OCI-LY1 (cell line): ENCODE measurements around the gene MILR1.

Source experiments
- H2AFZ ChIP-seq: fragments of 200-600 bp; sonication (generic), shearing (Covaris generic); 2 replicates; pipeline ENCODE4 v1.6.0; 2014; ENCODE audit warnings: antibody characterized with exemption, mild to moderate bottlenecking, low read length
- H3F3A ChIP-seq: fragments of 200-600 bp; sonication (generic), shearing (Covaris generic); 2 replicates; pipeline ENCODE4 v1.6.0; 2014; ENCODE audit warnings: mild to moderate bottlenecking, antibody characterized with exemption, low read length, moderate library complexity; ENCODE audit not compliant: insufficient read depth
- H3K27ac ChIP-seq: fragments of 200-600 bp; sonication (generic); 2 replicates; pipeline ENCODE4 v1.5.1; 2014; ENCODE audit warnings: low read length, mixed run types, mild to moderate bottlenecking, low read depth; ENCODE audit not compliant: poor library complexity, severe bottlenecking
- H3K27me3 ChIP-seq: fragments of 200-600 bp; sonication (generic); 2 replicates; pipeline ENCODE4 v1.6.0; 2014; ENCODE audit warnings: antibody characterized with exemption, mild to moderate bottlenecking, low read length, moderate library complexity; ENCODE audit not compliant: insufficient read depth
- H3K36me3 ChIP-seq: fragments of 200-600 bp; sonication (generic); 2 replicates; pipeline ENCODE4 v1.6.1; 2014; ENCODE audit warnings: mild to moderate bottlenecking, antibody characterized with exemption, low read length, moderate library complexity, mixed read lengths; ENCODE audit not compliant: insufficient read depth
- H3K4me1 ChIP-seq: fragments of 200-600 bp; sonication (generic); 2 replicates; pipeline ENCODE4 v1.5.1; 2014; ENCODE audit warnings: mild to moderate bottlenecking, low read length, moderate library complexity; ENCODE audit not compliant: insufficient read depth, severe bottlenecking
- H3K4me2 ChIP-seq: fragments of 200-600 bp; sonication (generic), shearing (Covaris generic); 2 replicates; pipeline ENCODE4 v1.6.1; 2014; ENCODE audit warnings: low read length
- H3K4me3 ChIP-seq: fragments of 200-600 bp; sonication (generic); 2 replicates; pipeline ENCODE4 v1.5.1; 2014; ENCODE audit warnings: low read length, low read depth, mild to moderate bottlenecking, mixed read lengths; ENCODE audit not compliant: poor library complexity, severe bottlenecking
- H3K79me2 ChIP-seq: fragments of 200-600 bp; shearing (Covaris generic); 2 replicates; pipeline ENCODE4 v1.6.1; 2016; ENCODE audit warnings: mixed run types, low read length, mixed read lengths; ENCODE audit not compliant: insufficient read depth
- H3K9ac ChIP-seq: fragments of 200-600 bp; sonication (generic), shearing (Covaris generic); 2 replicates; pipeline ENCODE4 v1.6.1; 2014; ENCODE audit warnings: mild to moderate bottlenecking, low read length, mixed read lengths
- H3K9me2 ChIP-seq: fragments of 200-600 bp; sonication (generic), shearing (Covaris generic); 2 replicates; pipeline ENCODE4 v1.6.1; 2014; ENCODE audit warnings: low read depth, mild to moderate bottlenecking, low read length, mixed read lengths
- H3K9me3 ChIP-seq: fragments of 200-600 bp; shearing (Covaris generic); 2 replicates; pipeline ENCODE4 v1.6.1; 2014; ENCODE audit warnings: low read length, mixed read lengths
- H4K20me1 ChIP-seq: fragments of 200-600 bp; sonication (generic), shearing (Covaris generic); 2 replicates; pipeline ENCODE4 v1.6.0; 2016; ENCODE audit warnings: mild to moderate bottlenecking, low read length; ENCODE audit not compliant: insufficient read depth
- CTCF ChIP-seq: fragments of 200-600 bp; sonication (generic), shearing (Covaris generic); IDR thresholded peaks from 2 replicates; pipeline ENCODE4 v1.5.1; 2017; ENCODE audit warnings: mild to moderate bottlenecking, antibody characterized with exemption, low read length, moderate library complexity, mixed read lengths
- EZH2 ChIP-seq: fragments of 200-600 bp; sonication (generic), shearing (Covaris generic); IDR thresholded peaks from 2 replicates; pipeline ENCODE4 v1.8.0; 2017; ENCODE audit warnings: borderline replicate concordance, mixed run types, mild to moderate bottlenecking, antibody characterized with exemption, low read length, moderate library complexity, mixed read lengths

The MILR1 gene

DNA sequence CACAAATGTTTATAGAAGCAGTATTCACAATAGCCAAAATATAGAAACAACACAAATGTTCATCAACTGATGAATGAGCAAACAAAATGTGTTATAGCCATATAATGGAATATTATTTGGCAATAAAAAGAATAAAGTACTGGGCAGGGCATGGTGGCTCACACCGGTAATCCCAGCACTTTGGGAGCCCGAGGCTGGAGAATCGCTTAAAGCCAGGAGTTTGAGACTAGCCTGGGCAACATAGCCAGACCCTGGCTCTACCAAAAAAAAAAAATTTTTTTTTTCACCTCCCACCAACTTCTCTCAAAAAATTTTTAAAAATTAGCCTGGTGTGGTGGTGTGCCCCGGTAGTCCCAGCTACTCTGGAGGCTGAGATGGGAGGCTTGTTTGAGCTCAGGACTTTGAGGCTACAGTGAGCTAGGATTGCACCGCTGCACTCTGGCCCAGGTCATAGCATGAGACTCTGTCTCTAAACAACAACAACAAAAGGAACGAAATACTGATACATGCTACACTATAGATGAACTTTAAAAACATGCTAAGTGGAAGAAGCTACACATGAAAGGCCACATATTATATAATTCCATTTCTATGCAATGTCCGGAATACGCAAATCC, 47.6 kb upstream of the MILR1 start:
- Histone ChIP-seq H3K36me3 (no peaks in the 10 kb centered on the region; the same call in 1 of the 2 replicates), H3K9me3 (no peaks in the 10 kb centered on the region), H3K27ac (no peak overlapping the region), H3K9ac (no peak overlapping the region), H3K79me2 (no peaks in the 10 kb centered on the region), H3F3A (no peaks in the 10 kb centered on the region), H3K9me2 (no peaks in the 10 kb centered on the region), H3K27me3 (no peaks in the 10 kb centered on the region), H3K4me2 (no peak overlapping the region), H3K4me3 (no peak overlapping the region), H2AFZ (no peak overlapping the region), H3K4me1 (peaks cover 20% of the 10 kb centered on the region), H4K20me1 (no peaks in the 10 kb centered on the region)
- no peak for TF ChIP-seq EZH2
- TF ChIP-seq CTCF = no peak

- Histone ChIP-seq H2AFZ (no peak overlapping the region), H3K9me2 (no peaks in the 10 kb centered on the region), H3K4me1 (peaks cover 26% of the 10 kb centered on the region), H3K4me3 (no peak overlapping the region), H3K9me3 (no peaks in the 10 kb centered on the region), H3K4me2 (no peak overlapping the region), H3K9ac (no peak overlapping the region), H3K79me2 (no peaks in the 10 kb centered on the region), H3K27me3 (no peaks in the 10 kb centered on the region), H3K27ac (no peak overlapping the region), H3F3A (no peaks in the 10 kb centered on the region), H4K20me1 (no peaks in the 10 kb centered on the region), H3K36me3 (no peaks in the 10 kb centered on the region; the same call in 1 of the 2 replicates)
- no peak for TF ChIP-seq CTCF
- no peak for TF ChIP-seq EZH2
Observed at GRCh38 chr17:64401941-64402340, 47.0 kb upstream of the MILR1 start.

- no peaks in the 10 kb centered on the region for H4K20me1 ChIP-seq
- H3K4me3 ChIP-seq = no peak overlapping the region
- no peaks in the 10 kb centered on the region for H3K9me3 ChIP-seq
- H3K9me2 ChIP-seq = no peaks in the 10 kb centered on the region
- H3K36me3 ChIP-seq = no peaks in the 10 kb centered on the region; the same call in 1 of the 2 replicates
- H3K4me2 ChIP-seq = no peak overlapping the region
- peaks cover 29% of the 10 kb centered on the region for H3K4me1 ChIP-seq
- TF ChIP-seq EZH2 (no peak), CTCF (no peak)
- no peaks in the 10 kb centered on the region for H3K27me3 ChIP-seq
- no peak overlapping the region for H3K9ac ChIP-seq
- no peaks in the 10 kb centered on the region for H3F3A ChIP-seq
- H3K79me2 ChIP-seq = no peaks in the 10 kb centered on the region
- H2AFZ ChIP-seq = no peak overlapping the region
- H3K27ac ChIP-seq = no peak overlapping the region
Observed at GRCh38 chr17:64402469-64402868, 46.4 kb upstream of the MILR1 start.
